ENCODE measurements around the gene TSC22D1. TPM values are rescaled to one million over a fixed set of nuclear protein-coding genes. Genes with fewer than 3 reads are reported as not detected.
A peak's percentile ranks its signal among the peaks of the same experiment; 100 is the strongest.

The TSC22D1 gene
- total RNA-seq, 1 donor from 2014 or later: 153 TPM

GRCh38 chr13:44429311-44429710 lies 146.8 kb downstream of the TSC22D1 start:
- Mint-ChIP-seq H3K9me3 (ENCODE audit: low read depth) (peaks cover 4% of the 10 kb centered on the region), H3K36me3 (ENCODE audit: insufficient read depth) (peaks cover 9% of the 10 kb centered on the region), H3K27ac (no peak overlapping the region), H3K27me3 (no peaks in the 10 kb centered on the region), H3K4me3 (ENCODE audit: low read depth) (no peak overlapping the region), H3K4me1 (ENCODE audit: low read depth) (peaks cover 30% of the 10 kb centered on the region)
- DNase-seq (ENCODE audit: low spot score, unreplicated experiment): no peak
- TF ChIP-seq CTCF (IDR thresholded peaks at IDR 0.05; ENCODE audit: unreplicated experiment): no peak

- no peak overlapping the region for H3K4me3 Mint-ChIP-seq (ENCODE audit: low read depth)
- peaks cover 7% of the 10 kb centered on the region for H3K4me1 Mint-ChIP-seq (ENCODE audit: low read depth)
- H3K27ac Mint-ChIP-seq: no peak overlapping the region
- no peak for TF ChIP-seq CTCF (IDR thresholded peaks at IDR 0.05; ENCODE audit: unreplicated experiment)
- H3K27me3 Mint-ChIP-seq: peaks cover 16% of the 10 kb centered on the region
- peaks cover 2% of the 10 kb centered on the region for H3K36me3 Mint-ChIP-seq (ENCODE audit: insufficient read depth)
- DNase-seq (ENCODE audit: low spot score, unreplicated experiment): no peak
- peaks cover 4% of the 10 kb centered on the region for H3K9me3 Mint-ChIP-seq (ENCODE audit: low read depth)
Observed at GRCh38 chr13:44426461-44426860, 149.7 kb downstream of the TSC22D1 start.

DNA sequence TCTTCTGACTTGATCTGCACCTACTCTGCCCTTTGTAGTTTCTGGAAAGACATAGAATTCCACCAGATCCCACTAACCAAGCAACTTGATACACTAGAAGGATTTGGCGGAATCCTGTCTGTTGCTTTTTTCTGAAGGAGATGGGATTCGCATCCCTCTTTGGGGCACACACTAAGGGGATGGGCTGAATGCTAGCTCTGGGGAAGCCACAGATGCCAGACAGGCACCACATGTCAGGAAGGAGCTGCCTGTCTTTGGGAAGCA lies 150.4 kb downstream of the TSC22D1 start:
- Mint-ChIP-seq H3K27me3 (peaks cover 16% of the 10 kb centered on the region), H3K4me1 (ENCODE audit: low read depth) (peaks cover under 1% of the 10 kb centered on the region), H3K36me3 (ENCODE audit: insufficient read depth) (peaks cover 2% of the 10 kb centered on the region), H3K9me3 (ENCODE audit: low read depth) (peaks cover 4% of the 10 kb centered on the region), H3K4me3 (ENCODE audit: low read depth) (no peak overlapping the region), H3K27ac (no peak overlapping the region)
- no peak for TF ChIP-seq CTCF (IDR thresholded peaks at IDR 0.05; ENCODE audit: unreplicated experiment)
- no peak for DNase-seq (ENCODE audit: low spot score, unreplicated experiment)

- no peaks in the 10 kb centered on the region for H3K4me1 Mint-ChIP-seq (ENCODE audit: low read depth)
- no peak overlapping the region for H3K4me3 Mint-ChIP-seq (ENCODE audit: low read depth)
- peaks cover 16% of the 10 kb centered on the region for H3K27me3 Mint-ChIP-seq
- H3K27ac Mint-ChIP-seq: no peak overlapping the region
- no peak for DNase-seq (ENCODE audit: low spot score, unreplicated experiment)
- H3K9me3 Mint-ChIP-seq (ENCODE audit: low read depth): peaks cover 4% of the 10 kb centered on the region
- peaks cover 2% of the 10 kb centered on the region for H3K36me3 Mint-ChIP-seq (ENCODE audit: insufficient read depth)
- TF ChIP-seq CTCF (IDR thresholded peaks at IDR 0.05; ENCODE audit: unreplicated experiment): no peak
Observed at GRCh38 chr13:44425041-44425814, 150.9 kb downstream of the TSC22D1 start.

DNA sequence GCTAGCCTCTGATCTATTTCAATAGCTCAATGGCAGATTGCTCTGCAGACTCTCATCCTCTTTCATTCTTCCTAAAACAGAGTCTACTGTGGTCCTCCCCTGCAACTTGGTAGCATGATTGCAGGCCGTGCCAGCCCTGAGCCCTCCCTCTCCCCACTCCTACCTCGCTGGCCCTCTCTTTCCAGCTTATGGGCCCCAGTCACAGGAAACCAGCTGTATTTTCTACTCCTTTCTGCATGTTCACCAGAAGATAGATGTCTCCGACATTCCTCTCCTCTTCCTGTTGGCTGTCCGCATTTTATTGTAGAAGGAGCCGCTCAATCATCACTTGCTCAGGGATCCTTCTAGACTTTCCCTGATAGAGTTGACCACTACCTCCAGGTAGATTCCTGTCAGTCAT lies 152.3 kb downstream of the TSC22D1 start:
- Mint-ChIP-seq H3K36me3 (ENCODE audit: insufficient read depth) (peaks cover 2% of the 10 kb centered on the region), H3K27me3 (peaks cover 16% of the 10 kb centered on the region), H3K4me1 (ENCODE audit: low read depth) (peaks cover 4% of the 10 kb centered on the region), H3K4me3 (ENCODE audit: low read depth) (no peak overlapping the region), H3K27ac (peak overlapping the region; percentile 2), H3K9me3 (ENCODE audit: low read depth) (peaks cover 4% of the 10 kb centered on the region)
- no peak for TF ChIP-seq CTCF (IDR thresholded peaks at IDR 0.05; ENCODE audit: unreplicated experiment)
- DNase-seq (ENCODE audit: low spot score, unreplicated experiment): no peak

Measured in progenitor cell of endocrine pancreas (in vitro differentiated cells).